Measurements from ENCODE around the gene DCP1B.

Gene DCP1B

DNA sequence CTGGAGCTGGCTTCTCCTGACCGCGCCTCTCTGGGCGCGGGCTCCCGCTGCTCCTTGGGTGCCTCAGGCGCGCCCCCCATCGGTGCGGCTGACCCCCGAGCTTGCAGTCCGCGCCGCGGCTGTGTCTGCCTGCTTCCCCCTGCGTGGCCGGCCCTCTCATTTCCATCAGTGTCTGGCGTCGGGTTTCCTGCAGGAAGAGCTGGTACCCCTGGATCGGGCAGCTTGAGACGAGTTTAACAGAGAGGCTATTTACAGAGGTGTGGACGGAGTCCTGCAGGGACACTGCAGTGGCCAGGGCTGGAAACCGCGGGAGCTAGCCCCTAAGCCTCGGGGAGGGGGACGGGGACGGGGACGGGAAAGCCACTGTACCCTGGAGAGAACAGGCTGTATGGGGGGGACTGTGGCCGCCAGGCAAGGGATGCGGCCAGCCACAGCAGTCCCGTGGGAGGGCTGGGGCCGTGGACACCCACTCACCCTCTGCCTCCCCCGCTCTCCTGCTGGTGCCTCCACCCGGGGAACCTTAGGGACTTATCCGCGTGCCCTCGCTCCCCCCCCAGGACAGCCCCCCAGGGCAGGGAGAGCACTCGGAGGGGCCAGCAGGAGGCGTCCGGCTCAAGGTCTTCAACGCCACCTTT lies 82.1 kb downstream of the DCP1B start:
- no peak for TF ChIP-seq CTCF (IDR thresholded peaks at IDR 0.05; ENCODE audit: extremely low read depth, missing control alignments)
- peak; percentile 13 for DNase-seq (ENCODE audit: low spot score)

GRCh38 chr12:1920971-1921370 lies 83.3 kb downstream of the DCP1B start:
- peak; percentile 26 for DNase-seq (ENCODE audit: low spot score)
- no peak for TF ChIP-seq CTCF (IDR thresholded peaks at IDR 0.05; ENCODE audit: extremely low read depth, missing control alignments)

DNA sequence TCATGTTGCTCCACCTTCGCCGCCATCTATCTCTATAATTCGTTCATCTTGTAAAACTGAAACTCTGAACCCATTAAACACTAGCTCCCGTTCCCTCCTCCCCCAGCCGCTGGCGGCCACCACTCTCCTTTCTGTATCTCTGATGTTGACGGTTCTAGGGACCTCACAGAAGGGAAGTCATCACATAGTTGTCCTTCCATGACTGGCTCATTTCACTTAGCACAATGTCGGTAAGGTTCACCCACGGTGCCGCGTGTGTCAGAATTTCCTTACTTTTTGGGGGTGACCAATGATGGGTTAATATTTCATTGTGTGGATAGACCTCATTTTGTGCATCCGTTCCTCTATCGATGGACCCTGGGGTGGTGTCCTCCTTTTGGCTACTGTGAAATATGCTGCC lies 83.8 kb downstream of the DCP1B start:
- no peak for TF ChIP-seq CTCF (IDR thresholded peaks at IDR 0.05; ENCODE audit: extremely low read depth, missing control alignments)
- peak; percentile 1 for DNase-seq (ENCODE audit: low spot score)

GRCh38 chr12:1919763-1920162 lies 84.5 kb downstream of the DCP1B start:
- no peak for TF ChIP-seq CTCF (IDR thresholded peaks at IDR 0.05; ENCODE audit: extremely low read depth, missing control alignments)
- DNase-seq (ENCODE audit: low spot score), result peak; percentile 4

GRCh38 chr12:1919284-1919683 lies 85.0 kb downstream of the DCP1B start:
- TF ChIP-seq CTCF (IDR thresholded peaks at IDR 0.05; ENCODE audit: extremely low read depth, missing control alignments), result no peak
- DNase-seq (ENCODE audit: low spot score), result no peak

DNA sequence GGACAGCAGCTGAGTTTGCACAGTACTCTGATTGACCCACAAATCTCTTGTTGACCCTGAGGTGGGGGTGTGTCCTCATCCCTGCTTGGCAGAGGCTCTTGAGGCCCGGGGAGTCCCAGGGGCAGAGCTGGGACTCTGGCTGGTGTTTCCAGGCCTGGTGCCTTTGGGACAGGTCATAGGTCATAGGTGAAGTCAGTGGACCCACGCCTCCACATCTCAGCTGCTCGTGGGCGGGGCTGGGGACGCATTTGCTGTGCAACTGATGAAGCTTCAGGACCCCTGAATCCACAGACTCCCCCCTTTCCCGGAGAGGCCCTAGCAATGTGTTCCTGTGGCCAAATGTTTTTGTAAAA lies 85.4 kb downstream of the DCP1B start:
- DNase-seq (ENCODE audit: low spot score), result no peak
- TF ChIP-seq CTCF (IDR thresholded peaks at IDR 0.05; ENCODE audit: extremely low read depth, missing control alignments), result no peak

GRCh38 chr12:1918081-1918883 lies 86.0 kb downstream of the DCP1B start, which contains the start of gene CACNA2D4:
CACNA2D4 (minus strand) TSS chr12:1918652; CDS start chr12:1918473, 179 bp downstream.
- TF ChIP-seq CTCF (IDR thresholded peaks at IDR 0.05; ENCODE audit: extremely low read depth, missing control alignments), result no peak
- peak; percentile 12 for DNase-seq (ENCODE audit: low spot score)

Measured in GM20000 (cell line).